ENCODE measurements around the gene ERCC4. TPM values are rescaled to one million over a fixed set of nuclear protein-coding genes. Genes with fewer than 3 reads are reported as not detected.
A peak's percentile ranks its signal among the peaks of the same experiment; 100 is the strongest.

Gene ERCC4
- polyA plus RNA-seq, 3 donors, result 11.5 to 21.0 (median 14.5) TPM

GRCh38 chr16:13907431-13907830 lies 12.5 kb upstream of the ERCC4 start:
- DNase-seq, result no peak

DNA sequence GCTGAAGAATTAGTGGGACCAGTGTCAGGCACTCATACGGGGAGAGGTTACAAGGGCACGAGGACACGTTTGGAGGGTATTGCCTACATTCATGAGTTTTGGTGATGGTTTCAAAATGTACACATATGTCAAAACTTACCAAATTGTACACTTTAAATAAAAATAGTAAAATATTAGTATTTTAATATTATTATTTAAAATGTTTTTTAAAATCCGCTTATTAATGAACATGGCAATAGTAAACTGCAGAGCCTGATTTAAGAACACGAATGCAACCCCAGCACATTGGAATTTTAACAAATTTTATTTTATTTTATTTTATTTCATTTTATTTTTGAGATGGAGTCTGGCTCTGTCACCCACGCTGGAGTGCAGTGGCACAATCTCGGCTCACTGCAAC lies 10.9 kb upstream of the ERCC4 start:
- DNase-seq, result no peak

GRCh38 chr16:13909872-13910303 lies 10.1 kb upstream of the ERCC4 start:
- DNase-seq, result no peak

GRCh38 chr16:13911306-13911705 lies 8.6 kb upstream of the ERCC4 start:
- no peak for DNase-seq

- no peak for DNase-seq
Observed at GRCh38 chr16:13911871-13912270, 8.1 kb upstream of the ERCC4 start.

DNA sequence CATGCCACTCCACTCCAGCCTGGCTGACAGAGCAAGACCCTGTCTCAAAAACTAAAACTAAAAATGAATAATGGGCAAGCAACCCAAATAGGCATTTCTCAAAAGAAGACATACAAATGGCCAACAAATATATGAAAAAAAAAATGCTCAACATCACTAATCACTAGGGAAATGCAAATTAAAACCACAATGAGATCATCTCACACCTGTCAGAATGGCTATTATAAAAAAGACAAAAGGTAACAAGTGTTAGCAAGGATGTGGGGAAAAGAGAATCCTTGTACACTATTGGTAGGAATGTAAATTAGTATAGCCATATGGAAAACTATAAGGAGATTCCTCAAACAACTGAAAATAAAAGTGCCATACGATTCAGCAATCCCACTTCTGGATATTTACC lies 7.1 kb upstream of the ERCC4 start:
- no peak for DNase-seq

GRCh38 chr16:13913374-13914292 lies 6.3 kb upstream of the ERCC4 start:
- no peak for DNase-seq

DNA sequence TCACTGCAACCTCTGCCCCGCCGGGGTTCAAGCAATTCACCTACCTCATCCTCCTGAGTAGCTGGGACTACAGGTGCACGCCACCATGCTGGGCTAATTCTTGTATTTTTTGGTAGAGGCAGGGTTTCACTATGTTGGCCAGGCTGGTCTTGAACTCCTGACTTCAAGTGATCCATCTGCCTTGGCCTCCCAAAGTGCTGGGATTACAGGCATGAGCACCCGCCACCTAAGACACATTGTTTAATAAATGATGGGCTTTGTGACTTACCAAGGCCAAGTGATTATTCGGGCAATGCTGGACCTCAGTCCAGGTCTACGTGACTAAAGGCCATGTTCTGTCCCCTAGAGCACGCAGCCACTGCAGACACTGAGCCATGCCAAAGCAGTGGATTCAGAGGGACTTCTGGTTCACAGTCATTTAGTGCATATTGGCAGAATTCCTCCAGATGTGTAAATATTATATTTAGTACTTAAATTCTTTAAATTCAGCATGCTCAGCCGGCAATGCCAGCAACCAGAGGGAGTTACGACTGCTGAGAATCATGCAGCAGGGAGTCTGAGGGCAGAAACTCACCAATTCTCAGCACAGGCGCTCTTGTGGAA lies 4.8 kb upstream of the ERCC4 start:
- DNase-seq, result no peak

GRCh38 chr16:13919330-13919682 lies 648 bp upstream of the ERCC4 start:
- DNase-seq, result peak; percentile 35

DNA sequence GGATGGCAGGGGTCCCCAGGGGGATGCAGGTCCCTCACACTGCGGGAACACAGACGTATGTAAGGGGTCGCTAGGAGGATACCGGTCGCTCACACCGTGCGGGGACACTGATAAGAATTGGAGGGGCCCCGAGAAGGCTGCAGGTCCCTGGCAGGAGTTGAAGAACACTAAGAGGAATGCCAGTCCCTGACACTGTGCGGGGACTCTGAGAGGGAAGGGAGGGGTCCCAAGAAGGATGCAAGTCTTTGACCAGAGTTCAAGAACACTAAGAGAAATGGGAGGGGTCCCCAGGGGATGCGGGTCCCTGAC lies 510 bp downstream of the ERCC4 start:
- DNase-seq, result no peak

DNA sequence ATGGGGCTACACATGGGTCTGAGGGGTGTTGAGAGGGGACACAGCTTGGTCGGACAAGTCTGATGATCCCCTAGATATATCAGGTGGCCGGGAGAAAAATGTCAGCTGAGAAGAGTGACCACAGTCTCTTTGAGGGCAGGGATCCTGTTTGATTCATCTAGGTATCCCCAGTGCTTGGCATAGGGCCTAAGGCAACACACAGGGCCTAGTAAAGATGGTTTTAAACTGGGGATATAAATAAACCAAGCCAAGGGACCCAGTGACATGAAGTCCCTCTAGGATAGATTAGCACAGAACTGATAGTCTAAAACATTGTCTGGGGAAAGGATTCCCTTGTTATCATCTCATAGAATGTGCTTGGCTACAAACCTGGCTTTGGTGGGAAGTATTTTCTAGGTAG lies 1.4 kb downstream of the ERCC4 start:
- no peak for DNase-seq

DNA sequence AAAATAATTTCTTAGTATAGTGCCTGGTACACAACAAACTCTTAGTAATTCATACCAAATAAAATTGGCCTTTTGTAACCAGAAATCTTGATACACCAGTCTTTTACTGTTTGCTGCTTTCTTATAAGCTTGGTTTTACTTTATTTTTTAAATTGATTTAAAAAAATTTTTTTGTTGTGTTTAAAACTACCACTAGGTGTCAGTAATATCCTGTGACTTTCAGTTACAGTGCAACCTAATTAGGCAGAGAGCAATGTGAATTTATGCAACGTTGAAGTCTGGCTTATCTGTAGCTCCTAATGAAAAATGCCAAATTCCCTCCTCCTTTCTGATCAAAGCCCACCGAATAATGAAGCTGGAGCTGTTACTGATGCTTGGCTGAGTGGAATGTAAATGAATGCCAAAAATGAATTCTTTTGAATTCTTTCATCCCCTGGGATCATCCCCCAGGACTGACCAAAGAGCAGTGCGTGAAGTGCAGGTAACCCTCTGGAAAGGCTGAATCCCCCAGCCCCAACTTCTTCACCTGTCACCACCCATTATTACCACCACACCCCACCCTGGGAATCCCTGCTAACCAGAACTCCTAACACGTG lies 3.8 kb downstream of the ERCC4 start:
- peak; percentile 52 for DNase-seq

DNA sequence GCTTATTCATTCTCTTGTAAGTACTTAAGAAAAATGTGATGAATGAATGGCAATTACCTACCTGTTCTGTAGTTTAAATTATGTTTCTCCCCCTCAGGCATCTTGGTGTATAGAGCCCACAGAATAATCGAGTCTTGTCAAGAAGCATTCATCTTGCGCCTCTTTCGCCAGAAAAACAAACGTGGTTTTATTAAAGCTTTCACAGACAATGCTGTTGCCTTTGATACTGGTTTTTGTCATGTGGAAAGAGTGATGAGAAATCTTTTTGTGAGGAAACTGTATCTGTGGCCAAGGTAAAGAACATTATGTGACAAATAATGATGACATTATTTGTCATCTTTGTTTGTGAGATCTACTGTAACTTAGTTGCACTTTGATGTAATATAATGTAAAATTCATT lies 6.5 kb downstream of the ERCC4 start:
- DNase-seq, result no peak

DNA sequence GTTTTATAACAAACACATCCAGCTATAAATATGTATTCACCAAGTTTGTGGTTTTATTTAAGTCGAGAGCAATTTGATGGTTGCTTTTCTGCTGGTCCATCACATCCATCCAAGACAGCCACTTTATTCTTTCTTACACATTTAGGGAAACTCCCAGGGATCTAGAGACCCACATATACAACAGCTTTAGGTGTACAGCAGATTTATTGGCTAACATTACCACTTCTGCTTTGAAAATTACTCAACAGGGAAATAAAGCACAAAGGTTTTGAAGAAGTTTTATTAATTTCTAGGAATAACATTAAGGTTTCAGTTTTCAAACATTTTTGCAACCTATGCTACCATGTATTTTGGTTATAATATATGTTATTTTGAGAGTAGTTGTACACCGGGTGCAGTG lies 6.9 kb downstream of the ERCC4 start:
- DNase-seq, result no peak

DNA sequence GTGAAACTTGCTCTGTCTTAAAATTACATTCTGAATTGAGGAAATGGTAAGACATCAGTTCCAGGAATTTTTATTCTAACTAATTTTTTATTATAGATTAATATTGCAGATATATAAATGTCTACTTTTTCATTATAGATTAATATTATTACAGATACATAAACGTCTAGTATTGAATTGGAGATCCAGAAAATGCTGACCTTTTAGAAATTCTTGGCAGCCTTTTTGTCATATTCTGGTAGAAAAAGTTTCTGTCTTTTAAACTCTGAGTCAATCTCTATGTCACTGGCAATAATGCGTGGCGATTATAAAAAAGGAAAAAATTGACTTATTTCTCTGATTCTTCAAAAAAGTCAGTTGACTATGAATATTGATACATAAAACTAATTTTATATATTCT lies 8.7 kb downstream of the ERCC4 start:
- no peak for DNase-seq

- no peak for DNase-seq
Observed at GRCh38 chr16:13931845-13932244, 11.9 kb downstream of the ERCC4 start.

DNA sequence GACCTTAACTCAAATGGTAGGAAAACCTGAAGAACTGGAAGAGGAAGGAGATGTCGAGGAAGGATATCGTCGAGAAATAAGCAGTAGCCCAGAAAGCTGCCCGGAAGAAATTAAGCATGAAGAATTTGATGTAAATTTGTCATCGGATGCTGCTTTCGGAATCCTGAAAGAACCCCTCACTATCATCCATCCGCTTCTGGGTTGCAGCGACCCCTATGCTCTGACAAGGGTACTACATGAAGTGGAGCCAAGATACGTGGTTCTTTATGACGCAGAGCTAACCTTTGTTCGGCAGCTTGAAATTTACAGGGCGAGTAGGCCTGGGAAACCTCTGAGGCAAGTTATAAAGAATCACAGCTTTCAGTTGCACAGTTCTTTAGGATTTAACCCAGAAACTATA lies 15.5 kb downstream of the ERCC4 start:
- DNase-seq, result no peak

DNA sequence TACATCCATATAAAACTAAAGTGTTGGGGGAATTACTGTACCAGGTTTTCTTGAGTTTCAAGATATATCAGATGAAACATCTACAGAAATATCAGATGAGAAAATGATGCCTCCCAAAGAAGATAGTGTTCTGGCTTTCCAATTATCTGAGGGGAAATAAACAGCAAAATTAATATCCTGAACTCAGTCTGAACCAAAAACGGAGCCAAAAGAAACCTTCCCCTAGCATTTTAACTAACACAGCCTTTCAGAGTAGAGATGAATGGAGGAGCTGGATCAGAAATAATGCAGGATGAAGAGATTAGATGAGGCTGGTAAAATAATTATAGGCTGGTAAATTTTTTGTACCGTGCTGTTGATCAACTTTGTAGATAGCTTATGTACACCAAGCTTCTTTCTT lies 16.2 kb downstream of the ERCC4 start:
- DNase-seq, result no peak

GRCh38 chr16:13936596-13937081 lies 16.7 kb downstream of the ERCC4 start:
- DNase-seq, result no peak

DNA sequence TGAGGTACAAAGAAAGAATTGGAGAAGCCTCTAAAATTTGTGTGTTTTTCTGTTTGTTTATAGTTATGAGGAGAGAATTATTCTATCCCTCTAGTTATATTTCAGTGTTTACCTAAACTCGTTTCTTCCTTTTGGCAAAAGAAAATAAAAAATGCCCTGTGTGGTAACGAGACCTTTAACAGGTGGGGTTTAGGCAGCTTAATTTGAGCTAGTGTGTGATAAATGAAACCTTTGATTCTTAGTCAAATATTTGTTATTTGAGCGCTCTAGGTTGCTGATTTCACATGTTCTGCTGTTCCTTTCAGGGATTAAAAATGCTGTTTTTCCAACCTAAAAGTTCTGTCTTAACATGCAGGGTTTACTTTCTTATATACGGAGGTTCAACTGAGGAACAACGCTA lies 17.5 kb downstream of the ERCC4 start:
- no peak for DNase-seq

- no peak for DNase-seq
Observed at GRCh38 chr16:13938480-13938879, 18.5 kb downstream of the ERCC4 start.

- no peak for DNase-seq
Observed at GRCh38 chr16:13939821-13940220, 19.9 kb downstream of the ERCC4 start.

- DNase-seq, result no peak
Observed at GRCh38 chr16:13940397-13940933, 20.5 kb downstream of the ERCC4 start.

Data from renal pelvis (tissue), 4 donors.